ENCODE data around the gene NPR2. TPM values are rescaled to one million over a fixed set of nuclear protein-coding genes. Genes with fewer than 3 reads are reported as not detected.
A peak's percentile ranks its signal among the peaks of the same experiment; 100 is the strongest.

NPR2 gene
- total RNA-seq, 1 donor from 2014 or later, result 41.8 TPM

DNA sequence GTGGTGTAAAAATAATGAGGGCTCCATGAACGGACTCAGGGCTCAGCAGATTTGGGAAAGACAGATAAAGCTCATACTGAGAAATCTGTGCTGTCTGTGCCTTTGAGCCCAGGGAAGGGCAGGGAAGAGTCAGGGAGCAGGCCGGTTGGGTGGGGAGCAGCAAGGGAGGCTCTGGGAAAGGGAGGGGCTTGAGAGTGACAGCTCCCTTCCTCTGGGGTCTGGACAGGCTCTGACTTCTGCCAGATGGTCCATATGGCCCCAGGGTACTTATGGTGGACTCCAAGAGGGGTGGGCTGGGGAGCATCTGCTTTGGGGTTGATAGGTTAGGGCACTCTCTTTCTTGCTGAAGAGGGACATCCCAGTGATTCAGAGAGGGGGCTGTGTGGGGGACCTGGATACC lies 2.1 kb downstream of the NPR2 start:
- ATAC-seq, result no peak
- DNase-seq (ENCODE audit: low spot score), result no peak
- intact Hi-C loops (cut with DNase I), result loop anchor here (5.0 kb wide), 1 partner anchor 89 kb away; no protein-coding TSS in a partner anchor

DNA sequence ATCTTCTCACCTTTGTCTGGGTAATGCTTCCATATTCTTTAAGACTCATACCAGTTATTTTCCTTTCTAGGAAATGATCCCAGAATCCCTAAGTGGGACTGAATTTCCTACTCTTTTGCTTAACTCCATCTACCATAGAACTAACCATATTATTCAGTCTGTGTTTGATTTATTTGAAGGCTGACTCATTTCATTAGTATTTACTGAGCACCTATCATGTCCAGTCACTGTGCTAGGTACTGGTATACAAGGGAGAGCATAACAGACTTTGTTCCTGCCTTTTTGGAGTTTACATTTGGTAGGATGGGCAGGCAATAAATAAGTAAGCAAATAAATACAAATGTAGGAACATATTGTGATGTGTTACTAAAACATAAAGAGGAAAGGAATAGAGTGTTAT lies 4.3 kb downstream of the NPR2 start:
- intact Hi-C loops (cut with DNase I), result no loop called here
- DNase-seq (ENCODE audit: low spot score) (no peak), ATAC-seq (no peak)

DNA sequence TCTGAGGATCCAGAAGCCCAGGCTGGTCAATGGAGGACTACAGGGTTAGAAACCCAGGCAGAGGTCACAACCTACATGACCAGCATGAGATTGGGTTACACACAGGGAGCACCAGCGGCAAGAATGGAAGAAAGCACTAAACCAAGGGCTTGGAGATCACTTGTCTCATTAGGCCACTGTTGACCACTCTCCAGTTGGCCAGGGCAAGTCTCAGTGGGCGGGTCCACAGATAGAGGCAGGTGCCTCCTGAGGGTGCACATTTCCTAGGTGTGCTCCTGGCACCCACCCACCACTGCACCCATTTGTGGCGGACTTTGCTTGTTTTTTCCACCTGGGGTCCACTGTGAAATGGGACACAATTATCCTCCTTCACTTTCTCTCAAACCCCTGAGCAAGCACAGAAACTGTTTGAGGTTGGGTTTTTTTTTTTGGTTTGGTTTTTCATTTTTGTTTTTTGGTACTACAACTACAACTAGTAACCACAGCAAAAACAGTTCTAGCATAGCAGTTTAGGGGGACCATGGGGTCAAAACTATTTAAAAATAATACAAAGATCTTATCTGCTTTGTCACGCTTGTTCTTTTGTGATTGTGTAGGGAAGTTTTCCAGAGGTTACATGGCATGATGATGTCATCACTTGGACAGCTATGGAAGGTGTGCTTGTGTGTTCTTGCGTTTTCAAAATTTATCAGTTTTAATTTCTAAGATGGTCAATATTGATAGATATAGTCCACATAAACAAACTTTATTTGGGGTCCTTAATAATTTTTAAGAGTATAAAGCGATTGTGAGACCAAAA lies 6.1 kb downstream of the NPR2 start:
- DNase-seq (ENCODE audit: low spot score), result peak; percentile 51
- ATAC-seq, result no peak
- intact Hi-C loops (cut with DNase I), result no loop called here

DNA sequence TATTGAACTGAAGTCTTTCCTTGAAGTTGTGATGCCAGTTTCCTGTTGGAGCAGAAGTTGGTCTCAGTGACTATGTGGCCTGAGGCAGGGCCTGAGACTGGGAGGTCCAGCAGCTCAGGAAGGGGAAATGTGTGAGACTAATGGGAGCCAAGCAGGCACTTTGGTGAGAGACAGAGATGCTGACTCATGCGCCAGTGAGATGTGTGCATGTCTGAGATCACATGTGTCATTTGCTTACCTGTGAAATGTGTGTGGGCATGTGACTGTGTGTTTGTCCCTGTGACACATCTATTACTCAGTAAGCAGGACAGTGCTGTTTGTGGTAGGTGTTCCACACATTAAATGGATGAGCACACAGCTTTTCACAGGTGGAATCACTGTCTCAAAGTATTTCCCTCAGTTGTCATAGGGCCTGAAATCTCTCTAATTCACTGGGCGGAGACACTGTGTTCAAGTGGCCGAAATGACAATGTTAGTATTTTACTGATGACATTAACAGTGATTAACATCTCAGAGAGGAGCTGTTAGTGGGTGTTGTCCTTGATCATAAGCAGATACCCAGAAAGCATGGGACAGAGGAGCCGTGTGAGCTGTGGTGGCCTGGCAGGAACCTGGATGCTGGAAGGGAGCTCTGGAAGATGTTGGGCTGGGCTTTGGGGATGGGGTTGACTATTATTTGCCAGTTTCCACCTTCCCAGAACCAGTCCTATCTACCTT lies 7.4 kb downstream of the NPR2 start:
- intact Hi-C loops (cut with DNase I), result no loop called here
- no peak for DNase-seq (ENCODE audit: low spot score)
- ATAC-seq, result no peak

DNA sequence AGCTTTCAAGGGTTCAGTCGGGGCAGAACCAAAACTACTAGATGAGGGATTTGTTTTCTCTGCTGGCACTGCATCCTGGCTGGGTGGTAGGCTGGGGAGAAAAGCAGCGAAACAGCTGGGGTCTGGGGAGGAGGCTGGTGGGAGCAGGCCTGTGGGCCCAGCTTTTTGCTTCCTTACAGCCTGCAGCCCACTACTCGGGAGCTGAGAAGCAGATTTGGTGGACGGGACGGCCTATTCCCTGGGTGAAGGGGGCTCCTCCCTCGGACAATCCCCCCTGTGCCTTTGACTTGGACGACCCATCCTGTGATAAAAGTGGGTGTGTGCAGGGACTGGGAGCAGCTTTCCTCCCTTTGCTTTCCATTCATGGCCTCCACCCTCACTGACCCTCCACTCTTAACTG lies 9.1 kb downstream of the NPR2 start:
- intact Hi-C loops (cut with DNase I), result no loop called here
- ATAC-seq, result no peak
- DNase-seq (ENCODE audit: low spot score), result no peak

DNA sequence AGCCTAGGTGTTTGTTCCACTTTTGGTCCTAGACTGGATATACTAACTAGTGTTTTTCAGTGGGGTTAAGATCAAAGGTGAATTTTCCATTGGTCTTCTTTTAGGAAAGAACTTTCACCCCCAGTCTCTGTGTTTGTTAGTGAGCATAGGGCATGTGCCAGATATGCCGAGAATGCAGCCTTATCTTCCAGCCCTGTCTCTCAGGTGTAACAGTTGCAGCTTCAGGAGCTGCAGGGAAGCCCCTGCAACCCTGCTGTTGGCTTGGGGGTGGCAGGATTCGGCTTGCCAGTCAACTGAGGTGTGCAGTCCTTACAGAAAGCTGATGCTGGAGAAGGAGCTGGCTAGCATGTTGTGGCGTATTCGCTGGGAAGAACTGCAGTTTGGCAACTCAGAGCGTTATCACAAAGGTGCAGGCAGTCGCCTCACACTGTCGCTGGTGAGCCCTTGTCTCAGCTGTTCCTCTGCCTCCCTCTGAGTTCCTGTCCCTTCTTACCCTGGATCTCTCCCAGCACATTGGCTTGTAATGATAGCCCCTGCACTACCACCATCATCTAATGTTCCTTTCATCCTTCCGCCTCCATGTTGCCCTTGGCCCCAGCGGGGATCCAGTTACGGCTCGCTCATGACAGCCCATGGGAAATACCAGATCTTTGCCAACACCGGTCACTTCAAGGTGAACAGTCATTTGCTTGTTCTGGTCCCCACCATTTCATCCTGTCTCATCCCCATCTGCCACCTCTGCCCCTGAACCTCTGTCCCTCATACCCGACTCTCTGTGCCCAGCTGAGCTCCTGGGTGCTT lies 10.1 kb downstream of the NPR2 start:
- ATAC-seq, result no peak
- DNase-seq (ENCODE audit: low spot score), result no peak
- intact Hi-C loops (cut with DNase I), result no loop called here

DNA sequence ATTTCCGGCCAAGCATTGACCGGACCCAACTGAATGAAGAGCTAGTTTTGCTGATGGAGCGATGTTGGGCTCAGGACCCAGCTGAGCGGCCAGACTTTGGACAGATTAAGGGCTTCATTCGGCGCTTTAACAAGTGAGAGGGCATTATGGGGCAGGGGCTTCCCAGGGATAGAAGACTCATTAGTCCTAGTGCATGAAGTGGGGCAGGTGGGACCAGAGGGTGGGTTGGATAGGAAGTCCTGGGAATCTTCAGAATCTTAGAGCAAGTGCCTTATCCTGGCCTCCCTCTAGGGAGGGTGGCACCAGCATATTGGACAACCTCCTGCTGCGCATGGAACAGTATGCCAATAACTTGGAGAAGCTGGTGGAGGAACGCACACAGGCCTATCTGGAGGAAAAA lies 14.7 kb downstream of the NPR2 start:
- DNase-seq (ENCODE audit: low spot score) (no peak), ATAC-seq (no peak)
- intact Hi-C loops (cut with DNase I), result no loop called here

DNA sequence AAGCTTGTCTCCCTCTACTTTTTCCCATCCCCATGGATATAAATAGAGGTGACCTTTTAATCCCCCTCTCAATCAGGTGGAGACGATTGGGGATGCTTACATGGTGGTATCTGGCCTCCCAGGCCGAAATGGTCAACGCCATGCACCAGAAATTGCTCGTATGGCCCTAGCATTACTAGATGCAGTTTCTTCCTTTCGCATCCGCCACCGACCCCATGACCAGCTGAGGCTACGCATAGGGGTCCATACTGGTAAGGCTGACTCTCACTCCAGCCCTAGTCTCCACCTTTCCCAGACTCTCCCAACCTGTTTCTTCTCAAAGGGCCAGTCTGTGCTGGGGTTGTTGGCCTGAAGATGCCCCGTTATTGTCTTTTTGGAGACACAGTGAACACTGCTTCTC lies 17.0 kb downstream of the NPR2 start:
- intact Hi-C loops (cut with DNase I), result no loop called here
- ATAC-seq, result no peak
- no peak for DNase-seq (ENCODE audit: low spot score)

DNA sequence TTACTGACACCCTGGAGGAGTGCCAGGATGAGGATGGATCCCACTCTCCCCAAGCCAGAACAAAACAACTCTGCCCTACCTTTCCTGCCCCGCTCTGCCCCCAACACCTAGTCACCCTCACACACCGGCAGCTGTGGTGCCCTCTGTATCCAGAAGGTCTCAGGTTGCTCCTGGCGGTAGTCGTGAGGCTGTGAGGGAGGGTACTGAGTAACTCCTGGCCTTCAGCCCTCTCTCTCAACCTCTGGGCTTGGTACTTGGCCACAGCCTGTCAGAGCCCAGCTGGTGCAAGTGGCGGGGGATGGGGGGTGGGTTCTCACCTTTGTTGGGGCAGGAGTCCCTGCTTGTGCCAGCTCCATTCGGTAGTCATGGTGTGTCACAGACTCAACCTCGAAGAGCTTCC lies 18.7 kb downstream of the NPR2 start:
- ATAC-seq (no peak), DNase-seq (ENCODE audit: low spot score) (no peak)
- intact Hi-C loops (cut with DNase I), result no loop called here

DNA sequence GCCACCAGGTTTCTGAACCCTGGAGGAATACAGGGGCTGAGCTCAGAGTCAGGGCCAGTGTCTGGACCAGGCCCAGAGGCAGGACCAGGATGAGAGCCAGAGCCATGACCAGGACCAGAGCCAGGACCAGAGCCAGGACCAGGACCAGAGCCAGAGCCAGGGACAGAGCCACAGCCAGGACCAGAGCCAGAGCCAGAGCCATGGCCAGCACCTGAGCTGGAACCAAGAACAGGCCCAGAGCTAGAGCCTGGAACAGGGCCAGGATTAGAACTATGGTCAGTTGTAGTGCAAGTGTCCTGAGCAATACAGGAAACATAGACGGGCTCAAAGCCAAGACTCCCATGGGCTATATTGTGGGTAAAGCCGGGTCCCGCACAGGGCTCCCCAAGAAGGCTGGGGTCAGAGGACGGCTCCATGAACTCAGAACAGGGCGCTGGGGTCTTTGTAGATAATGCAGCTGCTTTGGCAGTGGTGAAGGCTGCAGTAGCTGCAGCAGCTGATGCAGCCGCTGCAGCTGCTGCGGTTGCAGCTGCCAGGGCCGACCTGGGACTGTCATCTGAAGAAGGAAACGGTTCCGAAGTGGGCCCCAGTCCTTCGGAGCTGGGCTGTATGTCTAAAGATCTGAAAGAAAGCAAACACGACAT lies 20.1 kb downstream of the NPR2 start:
- ATAC-seq, result no peak
- intact Hi-C loops (cut with DNase I), result no loop called here
- peak; percentile 60 for DNase-seq (ENCODE audit: low spot score)

DNA sequence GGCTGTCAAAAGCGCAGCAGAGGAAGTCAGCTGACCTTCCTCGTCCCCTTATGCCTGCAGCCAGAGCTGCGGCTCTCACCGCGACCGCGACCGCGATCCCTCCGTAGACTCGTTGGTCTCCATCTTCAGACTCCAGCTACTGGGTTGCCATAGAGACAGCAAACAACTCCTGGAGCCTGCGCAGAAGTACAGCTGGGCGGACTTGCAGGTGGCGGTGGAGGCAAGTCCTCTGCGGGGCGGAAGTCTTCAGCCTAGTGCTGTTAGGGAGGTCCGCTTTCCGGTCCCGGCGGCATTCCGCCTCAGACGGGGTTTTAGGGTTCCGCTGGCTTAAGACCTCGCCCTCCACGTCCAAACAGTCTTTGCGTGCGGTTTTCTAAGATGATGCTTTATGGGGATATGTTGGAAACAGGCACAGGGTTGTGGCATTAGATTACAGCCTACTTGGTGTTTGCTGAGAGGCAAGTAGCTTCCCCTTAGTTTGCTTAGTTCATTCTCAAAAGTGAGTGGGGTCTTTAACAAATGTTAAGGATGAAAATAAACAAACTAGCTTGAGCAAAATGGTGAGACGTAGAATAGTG lies 20.7 kb downstream of the NPR2 start, which contains the start of gene SPAG8:
Gene SPAG8, minus strand, starts transcription at position 238 of the 578 bp plus-strand sequence. Its CDS starts 115 bp downstream, at position 123.
- intact Hi-C loops (cut with DNase I), result no loop called here
- DNase-seq (ENCODE audit: low spot score) (peak; percentile 93), ATAC-seq (peak; percentile 83)

DNA sequence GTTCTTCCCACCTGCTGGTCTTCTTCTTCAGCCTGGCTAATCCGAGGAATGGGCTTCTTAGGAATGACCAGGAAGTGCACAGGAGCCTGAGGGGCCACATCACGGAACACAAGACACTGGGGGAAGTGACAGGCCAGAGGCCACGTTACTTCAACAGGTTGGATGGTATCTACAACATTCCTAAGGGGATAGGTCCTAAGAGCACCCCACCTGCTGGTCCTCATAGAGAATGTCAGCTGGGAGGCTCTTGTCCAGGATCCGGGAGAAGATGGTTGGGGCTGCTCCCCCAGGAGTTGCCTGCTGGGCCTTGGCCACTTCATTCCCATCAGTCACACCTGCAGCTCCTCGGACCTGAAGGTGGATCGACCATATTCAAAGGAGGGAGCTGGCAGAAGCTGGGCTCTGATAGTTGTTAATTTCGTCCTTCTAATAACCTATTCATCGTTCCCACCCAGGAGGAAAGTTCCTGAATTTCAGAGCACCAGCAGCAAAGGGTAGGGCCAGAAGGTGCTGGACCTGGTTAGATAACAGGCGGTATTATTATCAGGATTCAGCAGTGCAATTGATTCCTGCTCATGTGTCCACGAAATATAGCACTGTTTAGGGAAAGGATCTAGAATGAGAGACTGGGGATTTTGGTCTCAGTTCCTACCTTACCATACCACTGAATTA lies 22.2 kb downstream of the NPR2 start:
- intact Hi-C loops (cut with DNase I), result no loop called here
- DNase-seq (ENCODE audit: low spot score) (peak; percentile 34), ATAC-seq (no peak)

DNA sequence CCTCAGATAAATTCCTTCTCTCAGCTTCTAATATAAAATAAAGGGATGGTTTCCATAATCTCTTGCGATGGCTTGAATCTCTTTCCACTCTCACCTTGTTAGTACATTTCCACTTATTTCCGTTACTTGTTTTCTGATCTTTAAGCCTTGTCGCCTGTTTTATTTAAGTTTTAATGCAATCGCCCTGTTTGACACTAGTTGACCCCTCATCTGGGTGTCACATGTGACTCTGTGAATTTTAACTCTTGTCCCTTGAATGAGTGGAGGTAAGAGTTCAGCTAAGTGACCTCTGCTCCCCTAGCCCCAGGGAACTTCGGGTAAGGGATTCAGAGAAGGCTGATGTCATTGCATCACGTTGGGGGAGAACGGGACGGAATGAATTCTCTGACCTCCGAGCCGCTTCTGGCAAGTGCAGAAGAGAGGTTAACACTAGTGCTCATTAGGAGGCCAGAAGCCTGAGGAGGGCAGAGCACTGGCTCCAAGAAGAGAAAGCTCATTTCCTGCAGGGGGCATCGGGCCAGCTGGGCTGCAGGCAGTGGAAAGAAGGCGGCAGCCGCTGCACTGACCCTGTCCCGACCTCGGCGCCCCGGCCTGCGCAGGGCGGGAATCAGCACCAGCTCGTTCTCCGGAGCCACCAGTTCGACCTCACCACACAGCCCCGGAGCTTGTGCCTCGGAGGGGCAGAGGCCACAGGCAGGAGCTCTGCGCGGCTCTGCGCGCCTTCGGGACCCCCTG lies 22.9 kb downstream of the NPR2 start:
- intact Hi-C loops (cut with DNase I), result no loop called here
- DNase-seq (ENCODE audit: low spot score) (peak; percentile 81), ATAC-seq (peak; percentile 42)

DNA sequence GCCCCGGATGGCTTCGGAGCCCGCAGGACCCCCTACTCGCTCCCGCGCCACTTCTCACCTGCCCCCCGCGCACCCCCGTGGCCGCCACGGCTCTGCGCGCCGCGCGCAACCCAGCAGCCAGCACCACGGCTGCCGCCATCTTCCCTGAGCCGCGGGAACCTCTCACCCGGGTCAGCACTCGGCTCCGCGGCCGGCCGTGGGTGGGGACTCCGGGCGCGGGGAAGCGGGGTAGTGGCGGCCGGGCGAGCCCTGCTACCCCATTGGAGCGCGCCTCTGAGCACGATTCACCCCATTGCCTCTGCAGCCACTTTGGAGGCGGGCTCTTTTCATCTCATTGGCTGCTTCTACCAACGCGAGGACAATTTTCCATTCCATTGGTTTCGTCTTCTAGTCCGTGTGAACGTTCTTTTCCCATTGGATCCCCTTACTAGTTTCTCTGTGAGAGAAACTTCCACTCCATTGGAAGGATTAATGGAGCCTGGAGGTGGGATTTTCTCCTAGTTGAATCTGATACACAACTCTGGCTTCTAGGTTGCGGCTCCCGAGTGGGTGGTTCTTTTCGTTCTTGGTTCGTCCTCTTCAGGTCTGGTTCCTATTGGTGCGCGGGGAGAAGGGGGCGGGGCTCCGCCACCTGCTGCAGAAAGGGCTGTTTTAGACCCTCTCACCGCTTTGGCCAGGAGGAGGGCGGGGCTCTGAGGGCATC lies 23.6 kb downstream of the NPR2 start, which contains the start of gene HINT2:
Gene HINT2, minus strand, starts transcription at position 202 of the 703 bp plus-strand sequence. Its CDS starts 63 bp downstream, at position 139.
- intact Hi-C loops (cut with DNase I), result no loop called here

DNA sequence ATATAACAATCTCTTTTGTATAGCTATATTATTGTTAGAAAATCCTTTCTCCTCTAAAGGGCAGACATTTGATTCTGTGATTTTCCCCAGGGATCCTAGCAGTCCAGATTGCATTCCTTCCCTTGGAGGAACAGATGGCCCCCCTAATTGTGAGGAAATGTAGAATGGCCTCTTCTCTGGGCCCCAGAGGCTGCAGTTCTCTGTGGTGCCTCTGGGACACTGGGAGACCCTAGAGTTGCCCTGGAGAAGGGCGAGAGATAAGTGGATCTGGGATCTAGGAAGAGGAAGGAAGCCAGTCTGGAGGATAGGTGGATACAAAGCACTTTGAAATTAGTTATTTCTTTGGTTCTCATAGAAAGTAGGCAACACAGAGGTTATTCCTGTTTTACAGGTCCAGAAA lies 25.3 kb downstream of the NPR2 start:
- intact Hi-C loops (cut with DNase I), result no loop called here
- DNase-seq (ENCODE audit: low spot score) (peak; percentile 30), ATAC-seq (no peak)

More for the DNA sequence above, 23.6 kb downstream of the NPR2 start, which contains the start of gene HINT2:
- DNase-seq (ENCODE audit: low spot score), result peak; percentile 95
- peak; percentile 95 for ATAC-seq

DNA sequence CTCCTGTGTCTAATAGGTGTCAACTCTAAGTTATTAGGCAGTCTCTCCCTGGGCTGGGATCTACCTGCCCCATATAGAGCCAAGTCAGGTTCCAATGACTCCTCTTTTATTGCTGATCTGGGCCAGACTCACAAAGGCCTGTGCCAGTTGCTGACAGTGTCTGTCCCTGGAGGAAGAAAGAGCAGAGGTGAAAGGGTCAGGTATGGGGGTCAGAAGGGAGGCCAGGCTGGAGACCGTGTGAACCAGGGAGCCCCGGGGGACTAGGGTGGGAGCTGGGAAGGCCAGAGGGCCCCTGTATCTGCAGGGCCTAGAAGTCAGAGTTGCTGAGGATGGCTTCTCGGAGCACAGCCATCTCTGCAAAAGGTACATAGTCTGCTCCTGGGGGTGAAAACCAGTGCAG lies 26.9 kb downstream of the NPR2 start:
- no peak for ATAC-seq
- intact Hi-C loops (cut with DNase I), result no loop called here
- DNase-seq (ENCODE audit: low spot score), result peak; percentile 55

DNA sequence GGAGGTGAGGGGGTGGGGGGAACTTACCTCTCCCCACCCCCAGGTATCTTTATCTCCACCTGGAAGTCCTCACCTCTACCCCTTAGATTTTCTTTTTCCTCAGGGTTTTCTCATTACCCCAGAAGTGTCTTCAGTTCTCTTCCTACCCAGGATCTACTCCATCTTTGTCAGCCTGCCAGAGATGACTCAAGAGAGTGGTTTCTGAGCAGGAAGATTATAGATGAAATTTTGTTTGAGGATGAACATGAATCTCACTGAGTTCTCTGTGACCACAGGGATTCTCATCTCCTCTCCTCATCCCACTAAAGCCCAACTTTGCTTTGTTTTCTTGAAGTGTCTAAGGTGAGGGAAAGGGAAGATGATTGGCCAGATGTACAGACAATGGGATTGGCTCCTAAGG lies 28.7 kb downstream of the NPR2 start:
- intact Hi-C loops (cut with DNase I), result no loop called here
- no peak for DNase-seq (ENCODE audit: low spot score)
- ATAC-seq, result no peak
